Trophoblast cell (in vitro differentiated cells and primary cell): Measurements from ENCODE around the gene SIRPA.

Experiments
- DNase-seq, 2 donors: peaks; one replicate each; pipeline ENCODE4 v3.0.0-alpha.2; 2016
- H2AFZ ChIP-seq: 2 replicates; pipeline ENCODE4 v1.6.1; 2013; ENCODE audit warnings: low read length, moderate library complexity, mild to moderate bottlenecking; ENCODE audit not compliant: insufficient read depth, poor library complexity
- H2AK5ac ChIP-seq: 2 replicates; pipeline ENCODE4 v1.6.1; 2013; ENCODE audit warnings: mild to moderate bottlenecking, low read length
- H2BK120ac ChIP-seq: 2 replicates; pipeline ENCODE4 v1.6.1; 2013; ENCODE audit warnings: low read length, mild to moderate bottlenecking, moderate library complexity; ENCODE audit not compliant: insufficient read depth, poor library complexity
- H2BK12ac ChIP-seq: 2 replicates; pipeline ENCODE4 v1.6.1; 2013; ENCODE audit warnings: mild to moderate bottlenecking, low read length, moderate library complexity
- H2BK5ac ChIP-seq: 2 replicates; pipeline ENCODE4 v1.6.1; 2013; ENCODE audit warnings: low read length, low read depth, moderate library complexity, mild to moderate bottlenecking; ENCODE audit not compliant: poor library complexity
- H3K14ac ChIP-seq: 2 replicates; pipeline ENCODE4 v1.6.1; 2013; ENCODE audit warnings: mild to moderate bottlenecking, low read length
- H3K18ac ChIP-seq: 2 replicates; pipeline ENCODE4 v1.6.1; 2013; ENCODE audit warnings: mild to moderate bottlenecking, low read length
- H3K23ac ChIP-seq: 2 replicates; pipeline ENCODE4 v1.6.1; 2013; ENCODE audit warnings: low read length
- H3K27ac ChIP-seq: 2 replicates; pipeline ENCODE4 v1.5.1; 2013; ENCODE audit warnings: low read depth, mild to moderate bottlenecking, inconsistent platforms, low read length, moderate library complexity
- H3K27me3 ChIP-seq: 2 replicates; pipeline ENCODE4 v1.6.1; 2013; ENCODE audit warnings: inconsistent platforms, mild to moderate bottlenecking, low read length, moderate library complexity; ENCODE audit not compliant: insufficient read depth
- H3K36me3 ChIP-seq, 2 experiments: 1 replicate in 1 of 2; 2 replicates in 1 of 2; pipeline ENCODE4 v1.6.1; 2013; ENCODE audit warnings: low read length in 2 of 2, mild to moderate bottlenecking in 2 of 2, moderate library complexity in 1 of 2; ENCODE audit not compliant: insufficient read depth in 2 of 2, control insufficient read depth in 1 of 2
- H3K4ac ChIP-seq: 2 replicates; pipeline ENCODE4 v1.6.1; 2013; ENCODE audit warnings: low read depth, mild to moderate bottlenecking, low read length, moderate library complexity
- H3K4me1 ChIP-seq, 2 experiments: 1 replicate in 1 of 2; 2 replicates in 1 of 2; pipeline ENCODE4 v1.6.1; 2013; ENCODE audit warnings: low read length in 2 of 2, mild to moderate bottlenecking in 2 of 2, moderate library complexity in 1 of 2; ENCODE audit not compliant: insufficient read depth in 2 of 2, control insufficient read depth in 1 of 2
- H3K4me2 ChIP-seq: 2 replicates; pipeline ENCODE4 v1.6.1; 2013; ENCODE audit warnings: inconsistent platforms, mild to moderate bottlenecking, low read length, moderate library complexity
- H3K4me3 ChIP-seq: 2 replicates; pipeline ENCODE4 v1.5.1; 2013; ENCODE audit warnings: mild to moderate bottlenecking, low read depth, low read length, inconsistent platforms
- H3K79me1 ChIP-seq: one replicate; pipeline ENCODE4 v1.6.1; 2013; ENCODE audit warnings: low read length
- H3K79me2 ChIP-seq: 2 replicates; pipeline ENCODE4 v1.6.1; 2013; ENCODE audit warnings: low read length, mild to moderate bottlenecking; ENCODE audit not compliant: control insufficient read depth, insufficient read depth, poor library complexity
- H3K9ac ChIP-seq: 2 replicates; pipeline ENCODE4 v1.6.1; 2013; ENCODE audit warnings: mild to moderate bottlenecking, low read length
- H3K9me3 ChIP-seq: 2 replicates; pipeline ENCODE4 v1.6.1; 2013; ENCODE audit warnings: low read depth, mild to moderate bottlenecking, control low read depth, inconsistent platforms, low read length; ENCODE audit not compliant: insufficient read depth
- H4K12ac ChIP-seq: 2 replicates; pipeline ENCODE4 v1.6.1; 2013; ENCODE audit warnings: low read depth, mild to moderate bottlenecking, low read length, moderate library complexity
- H4K8ac ChIP-seq: 2 replicates; pipeline ENCODE4 v1.6.1; 2013; ENCODE audit warnings: low read depth, mild to moderate bottlenecking, low read length, moderate library complexity
- H4K91ac ChIP-seq: one replicate; pipeline ENCODE4 v1.6.1; 2013; ENCODE audit warnings: low read depth, mild to moderate bottlenecking, low read length, moderate library complexity
- WGBS: extraction: QIAGEN DNeasy Blood & Tissue Kit; methylation state at CpG from one replicate; pipeline ENCODE4 v1.1.7; 2013; ENCODE audit warnings: missing lambda C conversion rate; ENCODE audit not compliant: insufficient read length, insufficient coverage; ENCODE audit errors: extremely low coverage; 5-methylcytosine and 5-hydroxymethylcytosine counted together

The SIRPA gene

GRCh38 chr20:1847780-1848179 lies 47.4 kb upstream of the SIRPA start:
- no CpG with 5 or more reads among the region's 2 CpGs for WGBS

DNA sequence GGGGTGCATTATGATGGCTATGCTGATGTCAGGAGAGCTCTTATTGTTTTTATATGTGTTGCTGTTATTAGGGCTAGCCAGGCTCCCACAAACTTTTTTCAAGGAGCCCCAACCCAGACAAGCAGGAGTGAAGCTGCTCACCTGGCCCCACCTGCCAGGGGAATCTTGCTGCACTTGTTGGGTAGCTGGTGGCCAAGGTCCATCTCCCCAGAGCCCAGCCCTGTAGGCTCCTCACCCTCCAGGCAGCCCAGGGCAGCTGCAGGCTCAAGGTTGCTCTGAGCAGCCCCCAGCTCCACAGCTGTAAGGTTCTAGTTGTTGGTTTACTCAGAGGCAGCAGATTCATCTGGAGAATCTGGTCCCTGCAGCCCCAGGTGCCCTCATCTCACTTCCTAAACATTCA lies 46.8 kb upstream of the SIRPA start:
- H2BK5ac ChIP-seq, result no peak overlapping the region
- H3K36me3 ChIP-seq, result no peaks in the 10 kb centered on the region
- no peak overlapping the region for H3K4me2 ChIP-seq
- no peak overlapping the region for H3K14ac ChIP-seq
- H4K12ac ChIP-seq, result no peak overlapping the region
- peaks cover 0 to 3% of the 10 kb centered on the region in 2 experiments for H3K4me1 ChIP-seq
- H3K27me3 ChIP-seq, result no peaks in the 10 kb centered on the region
- no peaks in the 10 kb centered on the region for H3K79me1 ChIP-seq
- H2BK120ac ChIP-seq, result no peak overlapping the region
- H2AK5ac ChIP-seq, result no peak overlapping the region
- no peak overlapping the region for H3K4ac ChIP-seq
- H3K27ac ChIP-seq, result no peak overlapping the region
- no peak overlapping the region for H4K91ac ChIP-seq
- no peak overlapping the region for H3K23ac ChIP-seq
- no peak for DNase-seq
- no peak overlapping the region for H3K18ac ChIP-seq
- H3K9ac ChIP-seq, result no peak overlapping the region
- H4K8ac ChIP-seq, result no peak overlapping the region
- H3K79me2 ChIP-seq, result no peaks in the 10 kb centered on the region
- H2BK12ac ChIP-seq, result no peak overlapping the region
- H3K4me3 ChIP-seq, result no peak overlapping the region
- no peak overlapping the region for H2AFZ ChIP-seq
- H3K9me3 ChIP-seq, result no peaks in the 10 kb centered on the region

More at GRCh38 chr20:1847780-1848179, 47.4 kb upstream of the SIRPA start:
- Histone ChIP-seq H2AFZ (no peak overlapping the region), H4K8ac (no peak overlapping the region), H3K4me1 (peaks cover 0 to 3% of the 10 kb centered on the region in 2 experiments), H3K4me3 (no peak overlapping the region), H3K4me2 (no peak overlapping the region), H3K14ac (no peak overlapping the region), H3K18ac (no peak overlapping the region), H3K27me3 (no peaks in the 10 kb centered on the region), H2AK5ac (no peak overlapping the region), H2BK12ac (no peak overlapping the region), H3K79me2 (no peaks in the 10 kb centered on the region), H3K4ac (no peak overlapping the region), H3K79me1 (no peaks in the 10 kb centered on the region), H2BK5ac (no peak overlapping the region), H3K27ac (no peak overlapping the region), H3K9me3 (no peaks in the 10 kb centered on the region), H3K36me3 (no peaks in the 10 kb centered on the region), H3K9ac (no peak overlapping the region), H3K23ac (no peak overlapping the region), H2BK120ac (no peak overlapping the region), H4K91ac (no peak overlapping the region), H4K12ac (no peak overlapping the region)
- no peak for DNase-seq

- H3K36me3 ChIP-seq, result no peaks in the 10 kb centered on the region
These were observed 43.8 kb upstream of the SIRPA start for GRCh38 chr20:1851396-1851795.

GRCh38 chr20:1853473-1853872 lies 41.7 kb upstream of the SIRPA start:
- no peak overlapping the region for H4K91ac ChIP-seq
- no peak overlapping the region for H2AK5ac ChIP-seq
- H2AFZ ChIP-seq, result no peak overlapping the region
- H3K27me3 ChIP-seq, result no peaks in the 10 kb centered on the region
- DNase-seq, result no peak
- no peak overlapping the region for H2BK120ac ChIP-seq
- H3K4me3 ChIP-seq, result no peak overlapping the region
- no peak overlapping the region for H3K4me2 ChIP-seq
- H3K27ac ChIP-seq, result no peak overlapping the region
- no peaks in the 10 kb centered on the region for H3K79me1 ChIP-seq
- no CpG with 5 or more reads among the region's 7 CpGs for WGBS
- H3K9ac ChIP-seq, result no peak overlapping the region
- no peak overlapping the region for H2BK5ac ChIP-seq
- no peaks in the 10 kb centered on the region for H3K79me2 ChIP-seq
- no peak overlapping the region for H3K4ac ChIP-seq
- no peak overlapping the region for H3K14ac ChIP-seq
- no peaks in the 10 kb centered on the region for H3K9me3 ChIP-seq
- H4K8ac ChIP-seq, result no peak overlapping the region
- H4K12ac ChIP-seq, result no peak overlapping the region
- no peak overlapping the region for H3K23ac ChIP-seq
- H3K36me3 ChIP-seq, result no peaks in the 10 kb centered on the region
- H3K4me1 ChIP-seq, result peaks cover 3 to 5% of the 10 kb centered on the region in 2 experiments
- H3K18ac ChIP-seq, result no peak overlapping the region
- no peak overlapping the region for H2BK12ac ChIP-seq

More at GRCh38 chr20:1851396-1851795, 43.8 kb upstream of the SIRPA start:
- Histone ChIP-seq H3K23ac (no peak overlapping the region), H3K14ac (no peak overlapping the region), H3K18ac (no peak overlapping the region), H3K27me3 (no peaks in the 10 kb centered on the region), H2BK5ac (no peak overlapping the region), H4K8ac (no peak overlapping the region), H4K12ac (no peak overlapping the region), H2AK5ac (no peak overlapping the region), H3K9ac (no peak overlapping the region), H3K4ac (no peak overlapping the region), H4K91ac (no peak overlapping the region), H3K4me3 (no peak overlapping the region), H3K4me1 (peaks cover 0 to 3% of the 10 kb centered on the region in 2 experiments), H3K4me2 (no peak overlapping the region), H2BK12ac (no peak overlapping the region), H3K79me2 (no peaks in the 10 kb centered on the region), H2AFZ (no peak overlapping the region), H3K9me3 (no peaks in the 10 kb centered on the region), H3K79me1 (no peaks in the 10 kb centered on the region), H3K27ac (no peak overlapping the region), H2BK120ac (no peak overlapping the region)
- DNase-seq, result no peak
- no CpG with 5 or more reads among the region's 2 CpGs for WGBS
